Measurements from ENCODE around the gene BCAT1. TPM values are rescaled to one million over a fixed set of nuclear protein-coding genes. Genes with fewer than 3 reads are reported as not detected.

The BCAT1 gene
- total RNA-seq, 1 experiment from 2014 or later, result 0.74 TPM

DNA sequence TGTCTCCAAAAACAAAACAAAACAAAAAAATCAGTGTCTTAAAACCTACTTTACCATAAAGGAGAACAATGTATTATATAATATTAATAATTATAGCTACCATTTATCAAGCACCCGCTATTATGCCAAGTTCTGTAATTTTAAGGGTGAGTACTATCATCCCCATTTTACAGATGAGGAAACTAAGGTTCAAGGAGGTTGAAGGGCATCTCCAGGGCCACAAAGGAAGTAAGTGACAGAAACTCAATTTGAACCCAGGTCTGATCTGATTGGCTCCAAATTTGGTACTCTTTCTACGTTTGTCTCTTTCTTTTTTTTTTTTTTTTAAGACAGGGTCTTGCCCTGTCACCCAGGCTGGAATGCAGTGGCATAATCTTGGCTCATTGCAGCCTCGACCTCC is 115.4 kb downstream of the BCAT1 start:
- Histone ChIP-seq H3K27me3 (ENCODE audit: insufficient read depth, low read length) (no peaks in the 10 kb centered on the region), H2AFZ (ENCODE audit: low read depth, low read length, poor library complexity, severe bottlenecking) (no peak overlapping the region), H3K4me2 (ENCODE audit: low read length) (no peak overlapping the region), H3K4me1 (ENCODE audit: control insufficient read depth in 1 of 2, insufficient read depth in 2 of 2, low read length in 2 of 2) (no peaks in the 10 kb centered on the region), H3K4me3 (replicated peaks in 1 of 2; ENCODE audit: low read depth in 1 of 2, low read length in 2 of 2) (no peak overlapping the region), H3K9me2 (ENCODE audit: insufficient read depth) (no peaks in the 10 kb centered on the region), H3K9me3 (ENCODE audit: control insufficient read depth in 1 of 2, insufficient read depth in 1 of 2, low read depth in 1 of 2, low read length in 2 of 2) (no peaks in the 10 kb centered on the region), H3K79me2 (ENCODE audit: insufficient read depth, low read length) (no peaks in the 10 kb centered on the region), H3K27ac (ENCODE audit: low read depth, low read length) (no peak overlapping the region), H3K36me3 (ENCODE audit: control insufficient read depth in 1 of 2, insufficient read depth in 2 of 2, low read length in 2 of 2) (no peaks in the 10 kb centered on the region), H4K20me1 (ENCODE audit: insufficient read depth) (no peaks in the 10 kb centered on the region), H3K9ac (ENCODE audit: low read length) (no peak overlapping the region)
- intact Hi-C loops (cut with micrococcal nuclease), result no loop called here
- TF ChIP-seq ZNF274 (IDR thresholded peaks at IDR 0.05; ENCODE audit: low read depth, low read length), result no peak
- TF ChIP-seq RAD21 (IDR thresholded peaks at IDR 0.05; ENCODE audit: low read depth), result no peak
- TF ChIP-seq, protein P1, sequence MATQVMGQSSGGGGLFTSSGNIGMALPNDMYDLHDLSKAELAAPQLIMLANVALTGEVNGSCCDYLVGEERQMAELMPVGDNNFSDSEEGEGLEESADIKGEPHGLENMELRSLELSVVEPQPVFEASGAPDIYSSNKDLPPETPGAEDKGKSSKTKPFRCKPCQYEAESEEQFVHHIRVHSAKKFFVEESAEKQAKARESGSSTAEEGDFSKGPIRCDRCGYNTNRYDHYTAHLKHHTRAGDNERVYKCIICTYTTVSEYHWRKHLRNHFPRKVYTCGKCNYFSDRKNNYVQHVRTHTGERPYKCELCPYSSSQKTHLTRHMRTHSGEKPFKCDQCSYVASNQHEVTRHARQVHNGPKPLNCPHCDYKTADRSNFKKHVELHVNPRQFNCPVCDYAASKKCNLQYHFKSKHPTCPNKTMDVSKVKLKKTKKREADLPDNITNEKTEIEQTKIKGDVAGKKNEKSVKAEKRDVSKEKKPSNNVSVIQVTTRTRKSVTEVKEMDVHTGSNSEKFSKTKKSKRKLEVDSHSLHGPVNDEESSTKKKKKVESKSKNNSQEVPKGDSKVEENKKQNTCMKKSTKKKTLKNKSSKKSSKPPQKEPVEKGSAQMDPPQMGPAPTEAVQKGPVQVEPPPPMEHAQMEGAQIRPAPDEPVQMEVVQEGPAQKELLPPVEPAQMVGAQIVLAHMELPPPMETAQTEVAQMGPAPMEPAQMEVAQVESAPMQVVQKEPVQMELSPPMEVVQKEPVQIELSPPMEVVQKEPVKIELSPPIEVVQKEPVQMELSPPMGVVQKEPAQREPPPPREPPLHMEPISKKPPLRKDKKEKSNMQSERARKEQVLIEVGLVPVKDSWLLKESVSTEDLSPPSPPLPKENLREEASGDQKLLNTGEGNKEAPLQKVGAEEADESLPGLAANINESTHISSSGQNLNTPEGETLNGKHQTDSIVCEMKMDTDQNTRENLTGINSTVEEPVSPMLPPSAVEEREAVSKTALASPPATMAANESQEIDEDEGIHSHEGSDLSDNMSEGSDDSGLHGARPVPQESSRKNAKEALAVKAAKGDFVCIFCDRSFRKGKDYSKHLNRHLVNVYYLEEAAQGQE (IDR thresholded peaks at IDR 0.05; ENCODE audit: low read depth), result no peak
- TF ChIP-seq EZH2phosphoT487 (IDR thresholded peaks at IDR 0.05; ENCODE audit: borderline replicate concordance), result no peak
- TF ChIP-seq TCF7L2 (IDR thresholded peaks at IDR 0.05; ENCODE audit: borderline replicate concordance, extremely low read depth, insufficient read depth, insufficient read length), result no peak
- TF ChIP-seq SRF (IDR thresholded peaks at IDR 0.05; ENCODE audit: low read depth), result no peak
- no peak for TF ChIP-seq SIN3A (IDR thresholded peaks at IDR 0.05; ENCODE audit: low read depth)
- no peak for TF ChIP-seq SP1 (IDR thresholded peaks at IDR 0.05; ENCODE audit: low read depth)
- ChIA-PET CTCF (no interaction called here), RAD21 (ENCODE audit: low non-redundant PET in 1 of 2, low total read pairs in 2 of 2, uncharacterized antibody in 2 of 2, unreplicated experiment in 2 of 2) (no interaction called here), POLR2A (no interaction called here)
- ATAC-seq (no peak), DNase-seq (ENCODE audit: low read depth, low spot score) (no peak)
- BruUV-seq (replicated peaks), result no TSS peak

Measured in HCT116 (cell line).